Gastrocnemius medialis (tissue), 4 donors: Measurements from ENCODE around the gene WDHD1.

ENCODE experiments used
- CTCF ChIP-seq, 5 experiments: fragments of 450-650 bp in 3 of 5; fragments of 200-600 bp in 2 of 5; sonication (generic) in 2 of 5; IDR thresholded peaks in 4 of 5; conservative IDR thresholded peaks in 1 of 5; 1 replicate in 4 of 5; 2 replicates in 1 of 5; pipeline ENCODE4 v1.5.1; 2016 to 2019; ENCODE audit warnings: antibody characterized with exemption in 5 of 5, mild to moderate bottlenecking in 3 of 5, moderate library complexity in 3 of 5
- POLR2A ChIP-seq, 2 donors: fragments of 450-650 bp; IDR thresholded peaks; one replicate each; pipeline ENCODE4 v1.6.1; 2017; ENCODE audit warnings: antibody characterized with exemption in 2 of 2, mild to moderate bottlenecking in 2 of 2, moderate library complexity in 2 of 2

DNA sequence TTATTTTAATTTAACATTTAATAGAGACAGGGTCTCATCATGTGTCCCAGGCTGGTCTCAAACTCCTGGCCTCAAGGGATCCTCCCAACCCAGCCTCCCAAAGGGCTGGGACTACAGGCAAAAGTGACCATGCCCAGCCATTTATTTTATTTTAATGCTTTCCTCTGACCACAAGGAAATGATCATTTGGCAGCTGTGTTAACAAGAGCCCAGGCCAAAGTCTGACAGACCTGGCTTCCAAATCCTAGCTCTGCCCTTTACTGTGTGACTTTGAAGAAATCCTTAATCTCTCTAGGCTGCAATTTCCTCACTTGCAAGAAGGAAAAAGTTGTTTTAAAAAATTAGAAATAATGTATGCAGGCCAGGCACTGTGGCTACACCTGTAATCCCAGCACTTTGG lies 107.6 kb downstream of the WDHD1 start:
- TF ChIP-seq CTCF (IDR thresholded peaks at IDR 0.05 in 4 of 5, conservative IDR thresholded peaks at IDR 0.05 in 1 of 5) (no peak), POLR2A (IDR thresholded peaks at IDR 0.05) (no peak)
